T-cell (primary cell): Measurements from ENCODE around the gene DFFB. TPM values are rescaled to one million over a fixed set of nuclear protein-coding genes. Genes with fewer than 3 reads are reported as not detected.

Source experiments
- ATAC-seq, 4 experiments: fragments of 200-7000 bp in 3 of 4; fragments of 150-1000 bp in 1 of 4; cut with Tn5 transposase; replicated peaks in 1 of 4; 1 replicate in 3 of 4; 2 replicates in 1 of 4; pipeline ENCODE4 v1.10.0; 2021; ENCODE audit warnings: moderate library complexity in 3 of 4, mild to moderate bottlenecking in 2 of 4, moderate number of reproducible peaks in 1 of 4
- CTCF ChIA-PET, 2 donors: fragments of 300-600 bp; sonication (Branson Sonifier 250); formaldehyde crosslinking; loops; one replicate each; lab custom pipeline; 2022; ENCODE audit warnings: antibody characterized with exemption in 2 of 2; lab: Charles Lee
- POLR2A ChIA-PET, 2 donors: fragments of 300-600 bp; sonication (Branson Sonifier 250); formaldehyde crosslinking; loops; one replicate each; lab custom pipeline; 2022; ENCODE audit warnings: antibody characterized with exemption in 2 of 2; lab: Charles Lee
- DNase-seq, 35 experiments: peaks; one replicate each; pipeline versions ENCODE4 v3.0.0 to v3.0.0-alpha.2; 2013 to 2023
- H3K27ac ChIP-seq: one replicate; pipeline ENCODE4 v1.5.1; 2013; ENCODE audit warnings: low read length
- H3K27me3 ChIP-seq, 2 experiments: replicated peaks in 1 of 2; 1 replicate in 1 of 2; 2 replicates in 1 of 2; pipeline versions ENCODE4 v1.6.1 to v1.7.0; 2013; ENCODE audit warnings: low read length in 1 of 2, mixed read lengths in 1 of 2; ENCODE audit not compliant: control insufficient read depth in 2 of 2, insufficient read depth in 2 of 2; ENCODE audit errors: extremely low read depth in 1 of 2
- H3K36me3 ChIP-seq, 2 donors: 1 replicate in 1 of 2; 2 replicates in 1 of 2; pipeline versions ENCODE4 v1.6.1 to v1.7.0; 2013; ENCODE audit warnings: low read length in 1 of 2; ENCODE audit not compliant: control insufficient read depth in 2 of 2, insufficient read depth in 1 of 2; ENCODE audit errors: extremely low read depth in 1 of 2
- H3K4me1 ChIP-seq, 2 experiments: 1 replicate in 1 of 2; 2 replicates in 1 of 2; pipeline versions ENCODE4 v1.6.1 to v1.7.0; 2013; ENCODE audit warnings: low read length in 2 of 2, mixed read lengths in 1 of 2; ENCODE audit not compliant: insufficient read depth in 2 of 2, control insufficient read depth in 1 of 2; ENCODE audit errors: extremely low read depth in 1 of 2
- H3K4me3 ChIP-seq, 2 donors: 1 replicate in 1 of 2; 2 replicates in 1 of 2; pipeline versions ENCODE4 v1.5.1 to v1.7.0; 2013; ENCODE audit warnings: mild to moderate bottlenecking in 2 of 2, low read length in 1 of 2, moderate library complexity in 1 of 2; ENCODE audit not compliant: control insufficient read depth in 1 of 2; ENCODE audit errors: extremely low read depth in 1 of 2
- H3K9me3 ChIP-seq: 2 replicates; pipeline ENCODE4 v1.7.0; 2013
- H3K27ac Mint-ChIP-seq, 2 donors: one replicate each; pipeline ENCODE4 v1.8.0; 2020 to 2021; ENCODE audit warnings: mild to moderate bottlenecking in 2 of 2, mixed read lengths in 2 of 2
- H3K27me3 Mint-ChIP-seq, 2 donors: one replicate each; pipeline ENCODE4 v1.8.0; 2021 to 2022; ENCODE audit warnings: mixed read lengths in 2 of 2
- H3K36me3 Mint-ChIP-seq: one replicate; pipeline ENCODE4 v1.8.0; 2021; ENCODE audit warnings: mixed read lengths
- H3K4me1 Mint-ChIP-seq, 3 donors: one replicate each; pipeline ENCODE4 v1.8.0; 2020 to 2022; ENCODE audit warnings: mixed read lengths in 3 of 3, mild to moderate bottlenecking in 1 of 3
- H3K4me3 Mint-ChIP-seq, 3 donors: one replicate each; pipeline ENCODE4 v1.8.0; 2020 to 2022; ENCODE audit warnings: mild to moderate bottlenecking in 3 of 3, mixed read lengths in 3 of 3, moderate library complexity in 3 of 3
- H3K9me3 Mint-ChIP-seq, 3 donors: one replicate each; pipeline ENCODE4 v1.8.0; 2020 to 2022; ENCODE audit warnings: mixed read lengths in 3 of 3
- WGBS: methylation state at CpG from one replicate; pipeline ENCODE4 v1.1.5; 2013; ENCODE audit warnings: missing lambda C conversion rate; ENCODE audit not compliant: insufficient coverage; 5-methylcytosine and 5-hydroxymethylcytosine counted together
- total RNA-seq, 35 experiments: library from RNA in 6 of 35; stranded (reverse) in 6 of 35; fragments of 120-200 nt in 1 of 35; gene quantifications; one replicate each; pipeline versions ENCODE4 v1.2.1 to v1.2.4 and lab custom pipeline; 2013 to 2026

DFFB gene
- total RNA-seq, 5 donors from 2014 or later (not counting 1 experiment from before 2014, with no cell fraction given), result 14.9 to 24.1 (median 18.5) TPM

DNA sequence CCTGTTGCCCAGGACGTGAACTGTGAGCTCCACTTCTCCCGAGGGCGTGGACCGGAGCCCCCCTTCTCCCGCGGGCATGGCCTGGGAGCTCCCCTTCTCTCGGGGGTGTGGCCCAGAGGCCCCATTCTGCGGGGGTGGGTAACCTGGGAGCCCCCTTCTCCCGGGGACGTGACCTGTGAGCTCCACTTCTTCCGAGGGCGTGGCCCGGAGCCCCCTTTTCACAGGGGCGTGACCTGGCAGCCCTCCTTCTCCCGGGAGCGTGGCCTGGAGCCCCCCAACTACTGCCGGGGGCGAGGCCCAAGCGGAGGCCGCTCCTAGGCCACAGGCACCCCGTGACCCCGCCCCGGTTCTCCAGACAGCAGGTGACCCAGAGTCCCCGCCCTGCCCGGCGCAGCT, 42.5 kb downstream of the DFFB start:
- H3K9me3 ChIP-seq, result no peaks in the 10 kb centered on the region
- CTCF ChIA-PET, result interaction anchor here in 1 of 2 donors (1.0 to 1.5 kb wide), 2 partner anchors 9 to 42 kb away, joined by 3 to 4 read pairs; partner anchors contain the start of gene DFFB
- WGBS, result 0% methylated on average over 26 of the region's 26 CpGs
- POLR2A ChIA-PET, result interaction anchor here in 1 of 2 donors (0.5 kb wide), 1 partner anchor 45 kb away, joined by 3 read pairs; no protein-coding TSS in a partner anchor
- DNase-seq (peak in 4 of 35 experiments; percentile 7 to 26 (median 22)), ATAC-seq (no peak)
- Mint-ChIP-seq H3K4me1 (peaks cover 54 to 59% (median 55%) of the 10 kb centered on the region in 3 donors), H3K4me3 (peak overlapping the region; percentile 86 to 92 (median 91)), H3K27me3 (no peaks in the 10 kb centered on the region), H3K27ac (peak overlapping the region; percentile 92 to 98), H3K36me3 (peaks cover 29% of the 10 kb centered on the region), H3K9me3 (peaks cover 4 to 9% (median 7%) of the 10 kb centered on the region in 3 donors)
- H3K36me3 ChIP-seq, result peaks cover 0 to 11% of the 10 kb centered on the region in 2 donors
- H3K27ac ChIP-seq, result peak overlapping the region; percentile 83
- H3K27me3 ChIP-seq, result no peaks in the 10 kb centered on the region
- H3K4me3 ChIP-seq, result peak overlapping the region; percentile 69 to 82
- peaks cover 17 to 50% of the 10 kb centered on the region in 2 experiments for H3K4me1 ChIP-seq

DNA sequence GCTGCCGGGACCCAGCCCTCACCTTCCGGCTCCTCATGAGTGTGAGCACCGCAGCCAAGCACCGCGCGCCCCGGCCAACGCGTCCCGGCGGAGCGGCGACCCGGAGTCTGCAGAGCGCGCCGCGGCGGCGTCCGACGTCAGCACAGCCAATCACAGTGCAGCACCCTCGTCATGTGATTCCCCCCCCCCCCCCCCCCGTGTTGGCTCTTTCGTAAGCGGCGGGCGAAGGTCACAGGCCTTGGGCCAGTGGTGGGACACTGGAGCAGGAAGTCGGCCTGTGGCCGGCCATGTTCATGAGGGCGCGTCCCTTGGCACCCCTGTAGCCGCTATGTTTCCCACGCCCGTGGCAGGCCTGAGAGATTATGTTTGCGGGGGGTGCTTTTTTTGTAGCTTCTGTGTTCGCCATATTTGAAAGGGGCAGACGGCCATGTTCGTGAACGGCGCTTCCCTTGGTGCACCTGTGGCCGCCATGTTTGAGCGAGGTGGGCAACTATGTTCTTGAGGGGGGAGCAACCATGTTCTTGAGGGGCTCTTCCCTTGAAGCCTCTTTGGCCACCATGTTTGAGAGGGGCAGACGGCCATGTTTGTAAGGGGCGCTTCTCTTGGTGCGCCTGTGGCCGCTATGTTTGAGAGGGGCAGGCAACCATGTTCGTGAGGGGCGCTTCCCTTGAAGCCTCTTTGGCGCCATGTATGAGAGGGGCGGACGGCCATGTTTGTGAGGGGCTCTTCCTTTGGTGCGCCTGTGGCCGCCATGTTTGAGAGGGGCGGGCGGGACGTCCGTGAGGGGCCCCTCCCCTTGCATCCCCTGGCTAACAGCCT, 43.1 kb downstream of the DFFB start, which contains the start of gene C1orf174:
TSS of gene C1orf174 (minus strand) at position 123 of the 819 bp plus-strand sequence. CDS start at position 37, 86 bp downstream.
- Histone ChIP-seq H3K36me3 (peaks cover 0 to 5% of the 10 kb centered on the region in 2 donors), H3K27me3 (no peaks in the 10 kb centered on the region), H3K9me3 (no peaks in the 10 kb centered on the region), H3K4me3 (peak within 1 kb of the TSS; percentile 69 to 82), H3K4me1 (peaks cover 17 to 52% of the 10 kb centered on the region in 2 experiments), H3K27ac (peak within 1 kb of the TSS; percentile 89)
- peaks cover 28% of the 10 kb centered on the region for H3K36me3 Mint-ChIP-seq
- DNase-seq (peak; percentile 87 to 99 (median 96)), ATAC-seq (peak; percentile 83 to 85 (median 84))
- under 1% methylated on average over 35 of the region's 58 CpGs for WGBS
- ChIA-PET CTCF (interaction anchor here in 1 of 2 donors (1.0 to 1.5 kb wide), 2 partner anchors 10 to 43 kb away, joined by 3 to 4 read pairs; partner anchors contain the start of gene DFFB), POLR2A (interaction anchor here in 1 of 2 donors (0.5 kb wide), 1 partner anchor 45 kb away, joined by 3 read pairs; no protein-coding TSS in a partner anchor)
- peak within 1 kb of the TSS; percentile 92 to 98 for H3K27ac Mint-ChIP-seq
- peaks cover 4 to 9% (median 7%) of the 10 kb centered on the region in 3 donors for H3K9me3 Mint-ChIP-seq
- H3K4me3 Mint-ChIP-seq, result peak within 1 kb of the TSS; percentile 86 to 92 (median 91)
- H3K27me3 Mint-ChIP-seq, result no peaks in the 10 kb centered on the region
- H3K4me1 Mint-ChIP-seq, result peaks cover 54 to 59% (median 55%) of the 10 kb centered on the region in 3 donors

DNA sequence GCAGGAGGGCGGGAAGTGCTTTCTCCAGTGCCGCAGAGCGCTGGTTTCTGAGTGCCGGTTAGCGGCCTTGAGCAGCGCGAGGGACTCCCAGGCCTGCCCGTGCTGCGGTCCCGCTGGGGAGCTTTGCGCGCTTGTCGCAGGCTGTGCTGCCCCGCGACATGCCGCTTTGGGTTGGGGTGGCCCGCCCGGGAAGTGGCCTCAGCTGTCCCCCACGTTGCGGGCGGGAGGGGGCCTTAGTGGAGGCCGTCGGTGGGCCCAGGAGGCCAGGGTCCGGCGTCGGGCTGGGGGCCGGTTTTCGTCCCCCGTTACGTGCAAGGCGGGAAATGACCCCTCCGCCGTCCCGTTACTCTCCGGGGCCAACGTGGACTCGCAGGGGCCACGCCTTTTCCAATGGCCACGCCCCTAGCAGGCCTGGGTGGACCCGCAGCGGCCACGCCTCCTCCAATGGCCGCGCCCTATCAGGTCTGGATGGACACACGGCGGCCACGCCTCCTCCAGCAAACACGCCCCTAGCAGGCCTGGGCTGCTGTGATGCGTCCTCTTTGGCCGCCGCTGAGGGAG, 43.8 kb downstream of the DFFB start:
- CTCF ChIA-PET, result no interaction called here
- no peaks in the 10 kb centered on the region for H3K9me3 ChIP-seq
- Mint-ChIP-seq H3K4me3 (peak overlapping the region; percentile 86 to 92 (median 91)), H3K4me1 (peaks cover 51 to 62% (median 56%) of the 10 kb centered on the region in 3 donors), H3K36me3 (peaks cover 23% of the 10 kb centered on the region), H3K9me3 (peaks cover 4 to 9% (median 7%) of the 10 kb centered on the region in 3 donors), H3K27me3 (no peaks in the 10 kb centered on the region), H3K27ac (peak overlapping the region; percentile 92 to 98)
- POLR2A ChIA-PET, result no interaction called here
- ATAC-seq (peak in 3 of 4 experiments; percentile 12 to 25 (median 16)), DNase-seq (peak; percentile 33 to 85 (median 62))
- H3K4me3 ChIP-seq, result peak overlapping the region; percentile 64 to 82
- no peaks in the 10 kb centered on the region for H3K27me3 ChIP-seq
- no peaks in the 10 kb centered on the region for H3K36me3 ChIP-seq
- WGBS, result 0% methylated on average over 44 of the region's 51 CpGs
- H3K27ac ChIP-seq, result peak overlapping the region; percentile 89
- H3K4me1 ChIP-seq, result peaks cover 17 to 52% of the 10 kb centered on the region in 2 experiments

DNA sequence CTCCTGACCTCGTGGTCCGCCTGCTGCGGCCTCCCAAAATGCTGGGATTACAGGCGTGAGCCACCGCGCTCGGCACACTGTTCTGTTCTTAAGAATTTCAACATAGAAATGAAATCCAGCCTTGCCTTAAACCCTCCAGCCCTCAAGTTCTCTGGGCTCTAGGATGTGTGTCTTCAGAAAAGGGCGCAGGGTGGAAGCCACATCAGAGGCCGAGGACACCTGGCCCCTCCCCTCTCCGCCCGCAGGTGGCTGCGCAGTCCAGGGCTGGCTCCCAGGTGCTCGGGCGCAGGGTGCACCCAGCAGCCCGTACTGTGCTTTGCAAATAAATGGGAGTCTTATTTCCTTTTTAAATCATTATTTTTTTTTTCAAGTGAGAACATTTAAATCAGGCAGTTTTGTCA, 44.8 kb downstream of the DFFB start:
- ATAC-seq (no peak), DNase-seq (peak in 13 of 35 experiments; percentile 21 to 54 (median 31))
- POLR2A ChIA-PET, result no interaction called here
- Histone ChIP-seq H3K27ac (peak overlapping the region; percentile 65), H3K9me3 (no peaks in the 10 kb centered on the region), H3K4me3 (no peak overlapping the region), H3K27me3 (no peaks in the 10 kb centered on the region), H3K36me3 (no peaks in the 10 kb centered on the region), H3K4me1 (peaks cover 17 to 53% of the 10 kb centered on the region in 2 experiments)
- peaks cover 42 to 57% (median 50%) of the 10 kb centered on the region in 3 donors for H3K4me1 Mint-ChIP-seq
- no peaks in the 10 kb centered on the region for H3K27me3 Mint-ChIP-seq
- peaks cover 3 to 6% (median 6%) of the 10 kb centered on the region in 3 donors for H3K9me3 Mint-ChIP-seq
- peak overlapping the region; percentile 86 to 92 (median 91) for H3K4me3 Mint-ChIP-seq
- CTCF ChIA-PET, result no interaction called here
- peak overlapping the region; percentile 87 to 98 for H3K27ac Mint-ChIP-seq
- WGBS, result 41% methylated on average over 8 of the region's 15 CpGs
- peaks cover 13% of the 10 kb centered on the region for H3K36me3 Mint-ChIP-seq

DNA sequence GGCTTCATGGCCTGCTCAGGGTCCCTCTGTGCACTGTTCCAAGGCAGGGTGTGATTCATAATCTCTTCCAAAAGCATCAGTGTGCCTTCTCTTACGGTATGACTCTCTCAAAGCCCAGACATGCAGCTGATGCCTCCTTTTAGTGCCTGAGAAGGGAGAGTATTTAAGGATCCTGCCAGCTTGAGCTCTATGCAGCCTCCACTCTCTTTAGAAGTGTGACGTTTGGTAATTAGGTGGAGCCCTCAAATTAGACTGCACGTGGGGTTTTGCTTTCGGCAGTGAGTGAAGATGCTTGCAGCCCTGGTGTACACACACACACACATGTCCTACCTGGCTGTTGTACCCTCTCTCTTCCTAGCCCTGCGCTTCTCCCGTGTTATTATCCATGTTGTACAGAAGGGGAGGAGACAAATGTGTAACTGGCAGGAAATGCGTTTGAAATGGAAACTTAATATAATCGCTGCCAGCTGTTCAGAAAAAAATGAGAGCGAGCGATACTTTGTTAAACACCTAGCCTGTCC, 45.4 kb downstream of the DFFB start:
- H3K4me1 ChIP-seq, result peaks cover 17 to 57% of the 10 kb centered on the region in 2 experiments
- WGBS, result 50% methylated on average over 4 of the region's 10 CpGs
- Mint-ChIP-seq H3K36me3 (peaks cover 9% of the 10 kb centered on the region), H3K4me1 (peaks cover 38 to 56% (median 49%) of the 10 kb centered on the region in 3 donors), H3K27ac (peak overlapping the region; percentile 87 to 98), H3K4me3 (peak overlapping the region; percentile 86 to 92 (median 91)), H3K27me3 (no peaks in the 10 kb centered on the region), H3K9me3 (peaks cover 0 to 3% (median 3%) of the 10 kb centered on the region in 3 donors)
- H3K36me3 ChIP-seq, result no peaks in the 10 kb centered on the region
- no peak for ATAC-seq
- H3K27me3 ChIP-seq, result peaks cover 0 to 5% of the 10 kb centered on the region in 2 experiments
- peak in 6 of 35 experiments; percentile 13 to 59 (median 30) for DNase-seq
- ChIA-PET POLR2A (no interaction called here), CTCF (interaction anchor here in 1 of 2 donors (0.5 kb wide), 1 partner anchor 243 kb away, joined by 3 read pairs; no protein-coding TSS in a partner anchor)
- H3K4me3 ChIP-seq, result no peak overlapping the region
- no peaks in the 10 kb centered on the region for H3K9me3 ChIP-seq
- peak overlapping the region; percentile 65 for H3K27ac ChIP-seq
